ENCODE results near the gene SYNC. TPM values are rescaled to one million over a fixed set of nuclear protein-coding genes. Genes with fewer than 3 reads are reported as not detected.
A peak's percentile ranks its signal among the peaks of the same experiment; 100 is the strongest.

Gene SYNC
- total and polyA plus RNA-seq, 9 of the 15 experiments (the other 6 are each of a cell fraction or from before 2014, with no cell fraction given): 0.49 to 1.1 (median 0.87) TPM

- ChIA-PET POLR2A (interaction anchor here (2.3 kb wide), 1 partner anchor 8 kb away, joined by 9 read pairs; the partner anchor contains the start of genes RBBP4 and ZBTB8OS), CTCF (ENCODE audit: low intra/inter-chr PET ratio) (no interaction called here)
- DNase-seq (ENCODE audit: extremely low read depth in 1 of 4, low spot score in 3 of 4): no peak
- WGBS (ENCODE audit: insufficient coverage, low coverage, missing lambda C conversion rate): 92% methylated on average over 1 of the region's 1 CpG
- Histone ChIP-seq H3K79me2 (ENCODE audit: control insufficient read depth, insufficient read depth, low read length) (peaks cover 52% of the 10 kb centered on the region), H3K4me3 (no peak overlapping the region), H3K36me3 (ENCODE audit: control insufficient read depth, insufficient read depth, low read length) (peaks cover 88% of the 10 kb centered on the region), H3K27me3 (ENCODE audit: control insufficient read depth in 2 of 2, insufficient read depth in 2 of 2, low read length in 2 of 2) (no peaks in the 10 kb centered on the region), H3K9ac (ENCODE audit: insufficient read depth in 1 of 2, low read depth in 2 of 2, low read length in 2 of 2) (no peak overlapping the region), H4K20me1 (replicated peaks; ENCODE audit: control insufficient read depth, insufficient read depth, low read length) (no peaks in the 10 kb centered on the region), H3K9me3 (replicated peaks; ENCODE audit: control insufficient read depth, insufficient read depth, low read depth, low read length) (no peaks in the 10 kb centered on the region), H3K27ac (ENCODE audit: extremely low read depth, low read depth, low read length) (no peak overlapping the region), H2AFZ (ENCODE audit: low read depth, low read length) (no peak overlapping the region), H3K4me1 (replicated peaks in 1 of 2; ENCODE audit: control insufficient read depth in 2 of 2, insufficient read depth in 2 of 2, low read length in 2 of 2) (no peaks in the 10 kb centered on the region), H3K4me2 (ENCODE audit: insufficient read depth, low read length) (no peak overlapping the region), H3K9me1 (ENCODE audit: control insufficient read depth, insufficient read depth, low read length) (no peaks in the 10 kb centered on the region)
- no peak for FAIRE-seq
- TF ChIP-seq SMAD2 (IDR thresholded peaks at IDR 0.05; ENCODE audit: low read depth, low read length): no peak
- TF ChIP-seq HMG20A (CRISPR knock-in tag; conservative IDR thresholded peaks at IDR 0.05): no peak
- TF ChIP-seq CBX2 (IDR thresholded peaks at IDR 0.05; ENCODE audit: insufficient read depth, low read length, poor library complexity, severe bottlenecking): no peak
- no peak for TF ChIP-seq SMARCC2 (IDR thresholded peaks at IDR 0.05; ENCODE audit: low read depth)
- TF ChIP-seq ZNF146 (CRISPR knock-in tag; IDR thresholded peaks at IDR 0.05; ENCODE audit: unreplicated experiment): peak; percentile 63
- no peak for TF ChIP-seq RBBP5 (IDR thresholded peaks at IDR 0.05; ENCODE audit: borderline replicate concordance, insufficient read depth, low read length, poor library complexity, severe bottlenecking)
- peak; percentile 18 for TF ChIP-seq RBM25 (IDR thresholded peaks at IDR 0.05; ENCODE audit: low read depth, low read length, severe bottlenecking)
- BruUV-seq (replicated peaks): no TSS peak
- in situ Hi-C loops (cut with MboI) (no loop called here), intact Hi-C loops (cut with micrococcal nuclease) (no loop called here)
- ATAC-seq: no peak
Observed at GRCh38 chr1:32659581-32659980, 43.0 kb downstream of the SYNC start.

Measured in K562 (cell line).